GM18499 (cell line): Measurements from ENCODE around the gene USP30.
"Not testable (repeated sequence)": the region's sequence is repeated elsewhere in the genome, so short reads cannot be mapped to it uniquely, and the experiment has no call there.

ENCODE experiments used
- ATAC-seq: cut with Tn5 transposase; IDR thresholded peaks from one replicate; pipeline ENCODE4 v1.9.1; 2021; ENCODE audit warnings: moderate number of reproducible peaks; ENCODE audit not compliant: insufficient read depth, unreplicated experiment

Gene USP30

GRCh38 chr12:109049794-109050193 lies 2.6 kb upstream of the USP30 start:
- not testable (repeated sequence) for ATAC-seq

- no peak for ATAC-seq
Measured at GRCh38 chr12:109052097-109052413, 321 bp upstream of the USP30 start.

DNA sequence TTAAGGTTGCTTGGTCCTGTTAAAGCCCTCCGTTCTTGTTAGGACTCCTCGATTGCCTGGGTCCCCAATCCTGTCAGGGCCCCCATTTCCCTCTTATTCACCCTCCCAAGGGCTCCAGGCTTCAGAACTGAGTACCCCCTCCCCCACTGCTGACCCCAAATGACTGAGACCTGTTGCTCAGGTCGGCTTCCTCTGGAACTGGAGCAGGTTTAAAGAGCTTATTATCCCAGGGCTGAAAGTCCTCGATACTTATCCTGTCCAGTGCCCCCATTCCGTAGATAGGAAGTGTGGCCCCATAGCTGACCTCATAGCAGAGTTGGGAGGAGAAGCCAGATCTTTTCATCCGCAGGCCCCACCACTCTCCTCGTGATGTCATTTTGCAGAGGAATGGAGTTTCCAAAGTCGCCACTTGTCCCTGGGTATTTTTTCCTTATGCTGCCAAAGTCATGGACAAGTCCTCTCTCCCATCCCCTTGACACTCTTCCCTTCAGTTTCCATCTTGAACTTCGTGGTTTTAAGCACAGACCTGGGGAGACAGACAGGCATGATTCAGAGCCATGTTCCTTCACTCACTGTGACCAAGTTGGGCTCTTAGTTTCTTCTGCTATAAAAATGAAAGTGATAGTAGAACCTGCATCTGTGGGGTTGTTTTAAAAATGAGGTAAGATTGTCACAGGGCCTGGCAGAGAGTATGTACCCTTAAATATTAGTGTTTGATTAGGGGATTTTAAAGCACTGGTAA lies 1.2 kb downstream of the USP30 start:
- ATAC-seq: no peak

- ATAC-seq: not testable (repeated sequence)
Measured at GRCh38 chr12:109054124-109054513, 1.7 kb downstream of the USP30 start.

- no peak for ATAC-seq
Measured at GRCh38 chr12:109054520-109054919, 2.1 kb downstream of the USP30 start.

DNA sequence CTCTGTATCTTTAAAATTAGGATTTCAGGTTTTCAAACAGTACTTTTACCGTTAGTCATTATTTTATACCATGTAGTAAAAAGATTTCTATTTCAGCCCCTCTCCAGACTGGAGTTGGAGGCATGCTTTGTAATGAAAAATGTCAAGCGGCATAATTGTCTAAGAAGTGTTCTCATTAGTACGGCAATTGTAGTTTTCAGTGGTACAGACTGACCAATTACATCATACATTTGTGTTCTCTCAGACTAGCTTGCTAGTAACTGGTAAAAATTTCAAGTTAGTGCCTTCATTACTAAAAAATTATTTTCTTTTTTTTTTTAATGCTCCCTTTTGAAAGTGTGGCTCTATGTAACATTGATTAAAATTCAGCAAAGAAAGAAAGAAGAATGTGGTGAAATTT lies 4.5 kb downstream of the USP30 start:
- no peak for ATAC-seq

- no peak for ATAC-seq
Measured at GRCh38 chr12:109057376-109057775, 5.0 kb downstream of the USP30 start.

DNA sequence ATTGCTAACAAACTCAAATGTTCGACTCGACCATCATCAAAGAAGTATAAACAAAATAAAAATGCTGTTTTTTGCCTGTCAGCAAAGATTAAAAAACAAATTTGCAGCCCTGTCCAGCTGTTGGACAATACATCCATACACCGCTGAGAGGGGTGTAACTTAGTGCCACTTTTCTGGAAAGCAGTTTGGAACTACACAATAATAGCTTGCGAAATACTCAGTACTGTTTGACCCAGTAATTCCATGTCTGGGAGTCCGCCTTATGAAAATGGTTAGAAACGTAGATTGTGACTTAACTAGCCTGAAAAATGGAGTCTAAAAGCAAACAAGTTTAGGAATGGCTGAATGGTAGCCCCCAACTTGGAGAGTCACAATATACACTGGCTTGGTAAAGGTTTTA lies 6.4 kb downstream of the USP30 start:
- ATAC-seq: no peak

DNA sequence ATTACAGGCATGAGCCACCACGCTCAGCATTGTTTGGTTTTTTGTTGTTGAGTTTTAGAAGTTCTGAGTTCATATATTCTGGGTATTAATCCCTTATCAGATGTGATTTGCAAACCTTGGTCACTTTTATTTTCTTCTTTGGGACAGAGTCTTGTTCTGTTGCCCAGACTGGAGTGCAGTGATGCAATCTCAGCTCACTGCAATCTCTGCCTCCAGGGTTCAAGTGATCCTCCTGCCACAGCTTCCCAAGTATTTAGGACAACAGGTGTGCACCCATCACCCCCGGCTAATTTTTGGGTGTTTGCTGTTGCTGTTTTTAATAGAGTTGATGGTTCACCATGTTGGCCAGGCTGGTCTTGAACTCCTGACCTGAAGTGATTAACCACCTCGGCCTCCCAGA lies 11.8 kb downstream of the USP30 start:
- ATAC-seq: no peak

DNA sequence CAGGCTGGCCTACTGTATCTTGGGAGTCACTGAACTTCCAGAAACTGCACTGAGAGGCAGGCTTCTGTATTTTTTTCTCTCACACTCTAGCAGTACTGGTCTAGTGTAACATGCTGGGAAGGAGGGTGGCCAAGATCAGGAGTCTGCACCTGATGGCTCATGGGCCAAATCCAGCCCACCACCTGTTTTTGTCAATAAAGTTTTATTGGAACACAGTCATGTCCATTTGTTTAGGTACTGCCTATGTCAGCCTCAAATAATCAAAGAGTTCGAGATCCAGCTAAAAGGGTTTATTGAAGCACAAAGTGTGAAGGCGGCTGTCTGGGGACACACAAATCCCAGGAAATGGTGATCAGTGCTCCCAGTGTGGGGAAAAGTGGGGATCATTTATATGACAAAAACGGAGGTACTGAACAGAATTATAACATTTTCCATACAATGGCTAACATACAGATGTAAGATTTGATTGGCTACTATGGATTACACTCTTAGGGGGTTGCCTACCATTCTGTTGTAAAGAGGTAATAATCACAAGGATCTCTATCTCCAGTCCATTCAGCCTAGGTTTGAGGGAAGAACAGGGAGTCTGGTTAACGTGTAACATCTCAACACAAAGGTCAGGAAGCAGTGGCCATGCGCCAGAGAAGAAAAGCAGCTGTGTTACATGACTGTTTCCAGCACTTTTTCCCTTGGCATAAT lies 12.9 kb downstream of the USP30 start:
- ATAC-seq: no peak

DNA sequence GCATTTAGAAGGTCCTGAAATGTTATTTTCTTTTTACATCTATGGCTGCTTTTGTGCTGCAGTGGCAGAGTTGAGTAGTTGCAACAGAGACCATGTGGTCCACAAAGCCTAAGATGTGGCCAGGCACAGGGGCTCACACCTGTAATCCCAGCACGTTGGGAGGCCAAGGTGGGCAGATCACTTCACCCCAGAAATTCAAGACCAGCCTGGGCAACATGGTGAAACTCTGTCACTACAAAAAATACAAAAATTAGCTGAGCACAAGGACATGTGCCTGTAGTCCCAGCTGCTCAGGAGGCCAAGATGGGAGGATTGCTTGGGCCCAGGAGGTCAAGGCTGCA lies 13.4 kb downstream of the USP30 start:
- ATAC-seq: no peak

- no peak for ATAC-seq
Measured at GRCh38 chr12:109069307-109070271, 17.2 kb downstream of the USP30 start.

DNA sequence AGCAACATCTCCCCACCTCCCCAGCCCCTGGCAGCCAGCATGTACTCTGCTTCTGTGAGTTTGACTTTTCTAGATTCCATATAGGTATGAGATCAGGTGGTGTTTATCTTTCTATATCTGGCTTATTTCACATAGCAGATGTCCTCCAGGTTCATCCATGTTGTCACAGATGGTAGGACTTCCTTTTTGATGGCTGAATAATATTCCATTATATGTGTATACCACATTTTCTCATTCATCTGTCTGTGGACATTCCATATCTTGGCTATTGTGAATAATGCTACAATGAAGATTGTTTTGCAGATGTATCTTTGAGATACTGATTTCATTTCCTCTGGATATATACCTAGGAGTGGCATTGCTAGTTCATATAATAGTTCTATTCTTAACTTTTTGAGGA lies 22.5 kb downstream of the USP30 start:
- no peak for ATAC-seq

- ATAC-seq: no peak
Measured at GRCh38 chr12:109082751-109083150, 30.4 kb downstream of the USP30 start.

GRCh38 chr12:109084425-109084824 lies 32.0 kb downstream of the USP30 start:
- no peak for ATAC-seq

- no peak for ATAC-seq
Measured at GRCh38 chr12:109085590-109085989, 33.2 kb downstream of the USP30 start.

- no peak for ATAC-seq
Measured at GRCh38 chr12:109087250-109087649, 34.9 kb downstream of the USP30 start.

DNA sequence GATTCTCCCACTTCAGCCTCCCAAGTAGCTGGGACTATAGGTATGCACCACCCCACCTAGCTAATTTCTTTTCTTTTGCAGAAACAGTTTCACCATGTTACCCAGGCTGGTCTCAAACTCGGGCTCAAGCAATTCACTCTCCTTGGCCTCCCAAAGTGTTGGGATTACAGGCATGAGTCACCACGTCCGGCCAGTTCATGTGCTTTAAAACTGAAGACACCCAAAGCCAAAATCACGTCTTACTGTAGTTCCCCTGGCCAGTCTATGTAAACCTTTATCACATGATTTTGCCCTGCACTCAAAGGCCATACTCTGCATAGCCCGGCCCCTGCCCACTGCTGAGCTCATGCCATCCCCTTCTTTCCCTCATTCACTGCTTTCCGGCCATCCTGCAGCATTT lies 36.4 kb downstream of the USP30 start:
- no peak for ATAC-seq

DNA sequence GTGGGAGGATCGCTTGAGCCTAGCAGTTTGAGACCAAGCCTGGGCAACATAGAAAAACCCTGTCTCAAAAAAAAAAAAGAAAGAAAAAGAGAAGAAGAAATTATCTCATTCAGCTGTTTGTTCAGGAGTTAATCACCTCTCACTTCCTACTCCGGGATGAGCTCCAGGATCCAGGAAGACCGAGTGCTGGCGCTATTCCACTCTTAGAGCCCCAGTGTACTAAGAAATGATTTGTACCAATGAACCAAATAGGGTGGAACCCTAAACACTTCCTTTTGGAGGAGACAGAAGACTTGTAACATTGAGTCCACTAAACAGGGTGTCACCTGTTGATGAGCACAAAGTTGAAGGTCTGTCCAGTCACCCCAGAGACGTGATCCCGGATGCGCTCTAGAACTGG lies 37.3 kb downstream of the USP30 start:
- ATAC-seq: no peak

DNA sequence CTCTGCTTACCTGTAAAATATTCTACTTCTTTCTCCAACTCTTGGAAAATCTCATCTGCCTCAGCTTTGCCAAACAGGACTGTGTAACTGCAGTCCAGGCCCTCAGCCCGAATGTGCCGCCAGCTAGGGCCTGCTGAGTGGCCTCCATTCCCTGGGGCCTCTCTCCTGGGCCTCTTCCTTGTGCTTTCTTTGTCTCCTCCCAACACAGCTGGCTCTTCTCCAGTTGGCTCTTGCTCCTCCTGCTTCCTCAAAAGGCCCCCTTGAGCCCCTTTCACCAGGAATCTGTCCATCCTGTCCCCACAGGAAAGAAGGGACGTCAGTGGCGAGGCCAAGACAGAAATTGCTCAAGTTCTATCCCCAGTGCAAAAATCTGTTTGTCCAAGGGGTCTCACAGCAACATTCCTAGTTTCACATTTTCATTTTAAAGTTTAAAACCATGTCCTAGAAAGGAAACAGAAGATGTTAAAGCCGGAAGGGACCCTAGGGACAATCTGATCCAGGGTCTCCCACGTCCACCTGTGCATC lies 40.2 kb downstream of the USP30 start:
- no peak for ATAC-seq
